ENCODE measurements around the gene ADAM8. TPM values are rescaled to one million over a fixed set of nuclear protein-coding genes. Genes with fewer than 3 reads are reported as not detected.

The ADAM8 gene
- total RNA-seq, 1 experiment from 2014 or later, result 3.7 TPM

- H3K4me1 ChIP-seq (ENCODE audit: control insufficient read depth, insufficient read depth, low read length), result peaks cover 3% of the 10 kb centered on the region
- H3K4me3 ChIP-seq (ENCODE audit: low read depth in 2 of 2, low read length in 2 of 2), result no peak overlapping the region
- no peak for DNase-seq (ENCODE audit: low read depth, low spot score)
- H3K27ac ChIP-seq (ENCODE audit: low read length), result no peak overlapping the region
- TF ChIP-seq POLR2AphosphoS5 (IDR thresholded peaks at IDR 0.05; ENCODE audit: low read depth, low read length) (no peak), TCF7L2 (IDR thresholded peaks at IDR 0.05; ENCODE audit: low read depth, low read length) (no peak), SIN3A (IDR thresholded peaks at IDR 0.05; ENCODE audit: borderline replicate concordance, insufficient read depth, low read depth, low read length) (no peak)
- TF ChIP-seq, protein P1, sequence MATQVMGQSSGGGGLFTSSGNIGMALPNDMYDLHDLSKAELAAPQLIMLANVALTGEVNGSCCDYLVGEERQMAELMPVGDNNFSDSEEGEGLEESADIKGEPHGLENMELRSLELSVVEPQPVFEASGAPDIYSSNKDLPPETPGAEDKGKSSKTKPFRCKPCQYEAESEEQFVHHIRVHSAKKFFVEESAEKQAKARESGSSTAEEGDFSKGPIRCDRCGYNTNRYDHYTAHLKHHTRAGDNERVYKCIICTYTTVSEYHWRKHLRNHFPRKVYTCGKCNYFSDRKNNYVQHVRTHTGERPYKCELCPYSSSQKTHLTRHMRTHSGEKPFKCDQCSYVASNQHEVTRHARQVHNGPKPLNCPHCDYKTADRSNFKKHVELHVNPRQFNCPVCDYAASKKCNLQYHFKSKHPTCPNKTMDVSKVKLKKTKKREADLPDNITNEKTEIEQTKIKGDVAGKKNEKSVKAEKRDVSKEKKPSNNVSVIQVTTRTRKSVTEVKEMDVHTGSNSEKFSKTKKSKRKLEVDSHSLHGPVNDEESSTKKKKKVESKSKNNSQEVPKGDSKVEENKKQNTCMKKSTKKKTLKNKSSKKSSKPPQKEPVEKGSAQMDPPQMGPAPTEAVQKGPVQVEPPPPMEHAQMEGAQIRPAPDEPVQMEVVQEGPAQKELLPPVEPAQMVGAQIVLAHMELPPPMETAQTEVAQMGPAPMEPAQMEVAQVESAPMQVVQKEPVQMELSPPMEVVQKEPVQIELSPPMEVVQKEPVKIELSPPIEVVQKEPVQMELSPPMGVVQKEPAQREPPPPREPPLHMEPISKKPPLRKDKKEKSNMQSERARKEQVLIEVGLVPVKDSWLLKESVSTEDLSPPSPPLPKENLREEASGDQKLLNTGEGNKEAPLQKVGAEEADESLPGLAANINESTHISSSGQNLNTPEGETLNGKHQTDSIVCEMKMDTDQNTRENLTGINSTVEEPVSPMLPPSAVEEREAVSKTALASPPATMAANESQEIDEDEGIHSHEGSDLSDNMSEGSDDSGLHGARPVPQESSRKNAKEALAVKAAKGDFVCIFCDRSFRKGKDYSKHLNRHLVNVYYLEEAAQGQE (IDR thresholded peaks at IDR 0.05; ENCODE audit: insufficient read depth in 1 of 2, low read depth in 2 of 2, low read length in 1 of 2), result no peak
- TF ChIP-seq, protein P2, sequence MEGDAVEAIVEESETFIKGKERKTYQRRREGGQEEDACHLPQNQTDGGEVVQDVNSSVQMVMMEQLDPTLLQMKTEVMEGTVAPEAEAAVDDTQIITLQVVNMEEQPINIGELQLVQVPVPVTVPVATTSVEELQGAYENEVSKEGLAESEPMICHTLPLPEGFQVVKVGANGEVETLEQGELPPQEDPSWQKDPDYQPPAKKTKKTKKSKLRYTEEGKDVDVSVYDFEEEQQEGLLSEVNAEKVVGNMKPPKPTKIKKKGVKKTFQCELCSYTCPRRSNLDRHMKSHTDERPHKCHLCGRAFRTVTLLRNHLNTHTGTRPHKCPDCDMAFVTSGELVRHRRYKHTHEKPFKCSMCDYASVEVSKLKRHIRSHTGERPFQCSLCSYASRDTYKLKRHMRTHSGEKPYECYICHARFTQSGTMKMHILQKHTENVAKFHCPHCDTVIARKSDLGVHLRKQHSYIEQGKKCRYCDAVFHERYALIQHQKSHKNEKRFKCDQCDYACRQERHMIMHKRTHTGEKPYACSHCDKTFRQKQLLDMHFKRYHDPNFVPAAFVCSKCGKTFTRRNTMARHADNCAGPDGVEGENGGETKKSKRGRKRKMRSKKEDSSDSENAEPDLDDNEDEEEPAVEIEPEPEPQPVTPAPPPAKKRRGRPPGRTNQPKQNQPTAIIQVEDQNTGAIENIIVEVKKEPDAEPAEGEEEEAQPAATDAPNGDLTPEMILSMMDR (IDR thresholded peaks at IDR 0.05), result no peak
- ChIA-PET CTCF (no interaction called here), POLR2A (interaction anchor here (0.6 kb wide), 1 partner anchor 19 kb away, joined by 7 read pairs; no protein-coding TSS in a partner anchor)
- intact Hi-C loops (cut with micrococcal nuclease; ENCODE audit: unreplicated experiment), result no loop called here
- no peaks in the 10 kb centered on the region for H3K9me3 ChIP-seq (ENCODE audit: control insufficient read depth, insufficient read depth, low read depth, low read length)
- H3K36me3 ChIP-seq (ENCODE audit: control insufficient read depth, insufficient read depth, low read length), result no peaks in the 10 kb centered on the region
- no peaks in the 10 kb centered on the region for H3K27me3 ChIP-seq (ENCODE audit: control insufficient read depth, insufficient read depth, low read length)
- in situ Hi-C loops (cut with HindIII; ENCODE audit: low pct_unique_long_range_greater_than_20kb, low sequenced_read_pairs), result no loop called here
- no TSS peak for BruUV-seq (replicated peaks)
- ATAC-seq, result peak; percentile 18; the same call in 1 of the 2 replicates
These were observed 24.5 kb downstream of the ADAM8 start for GRCh38 chr10:133252223-133252552.

DNA sequence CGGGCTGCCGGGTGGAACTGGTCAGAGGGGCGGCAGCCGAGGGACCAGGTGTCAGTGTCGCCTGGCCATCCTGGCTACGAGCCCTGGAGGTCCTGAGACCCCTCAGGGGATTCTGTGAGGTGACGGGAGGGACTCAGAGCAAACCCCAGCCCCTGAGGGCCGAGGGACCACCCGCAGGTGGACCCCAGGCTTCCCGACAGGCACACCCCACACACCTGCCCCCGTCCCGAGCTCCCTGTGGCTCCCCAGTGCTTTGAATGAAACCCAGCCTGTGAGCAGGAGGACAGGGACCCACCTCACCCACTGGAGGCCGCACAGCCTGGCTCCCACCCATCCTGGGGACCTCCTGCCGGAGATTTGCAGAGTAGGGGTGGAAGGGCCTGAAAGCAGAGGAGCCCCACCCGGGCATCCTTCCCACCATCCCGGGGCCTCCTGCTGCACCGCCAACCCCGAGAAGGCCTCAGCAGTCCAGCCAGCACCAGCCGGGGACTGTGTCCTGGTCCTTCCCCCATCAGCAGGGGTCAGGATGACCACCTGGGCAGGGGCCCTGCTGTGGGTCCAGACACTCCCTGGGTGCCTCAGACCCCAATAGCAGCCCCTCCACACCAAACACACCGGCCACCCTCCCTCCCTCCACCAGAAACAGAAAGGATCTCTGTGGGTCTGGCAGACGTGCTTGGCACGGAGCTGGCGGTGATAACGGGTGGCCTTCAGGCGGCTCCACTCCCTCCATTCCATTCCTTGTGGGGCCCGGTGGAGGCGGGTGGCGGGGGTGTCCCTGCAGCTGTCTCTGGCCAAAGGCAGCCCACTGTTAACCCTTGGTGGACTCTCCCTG lies 25.1 kb downstream of the ADAM8 start:
- no peak overlapping the region for H3K27ac ChIP-seq (ENCODE audit: low read length)
- H3K36me3 ChIP-seq (ENCODE audit: control insufficient read depth, insufficient read depth, low read length), result no peaks in the 10 kb centered on the region
- intact Hi-C loops (cut with micrococcal nuclease; ENCODE audit: unreplicated experiment) (no loop called here), in situ Hi-C loops (cut with HindIII; ENCODE audit: low pct_unique_long_range_greater_than_20kb, low sequenced_read_pairs) (no loop called here)
- ChIA-PET CTCF (no interaction called here), POLR2A (interaction anchor here (0.6 kb wide), 2 partner anchors 13 to 19 kb away, joined by 7 to 9 read pairs; no protein-coding TSS in a partner anchor)
- DNase-seq (ENCODE audit: low read depth, low spot score) (no peak), ATAC-seq (peak; percentile 19; the same call in 1 of the 2 replicates)
- H3K4me1 ChIP-seq (ENCODE audit: control insufficient read depth, insufficient read depth, low read length), result no peaks in the 10 kb centered on the region
- H3K4me3 ChIP-seq (ENCODE audit: low read depth in 2 of 2, low read length in 2 of 2), result no peak overlapping the region
- H3K27me3 ChIP-seq (ENCODE audit: control insufficient read depth, insufficient read depth, low read length), result no peaks in the 10 kb centered on the region
- H3K9me3 ChIP-seq (ENCODE audit: control insufficient read depth, insufficient read depth, low read depth, low read length), result no peaks in the 10 kb centered on the region
- TF ChIP-seq SIN3A (IDR thresholded peaks at IDR 0.05; ENCODE audit: borderline replicate concordance, insufficient read depth, low read depth, low read length), result no peak
- TF ChIP-seq POLR2AphosphoS5 (IDR thresholded peaks at IDR 0.05; ENCODE audit: low read depth, low read length), result no peak
- TF ChIP-seq, protein P2 (IDR thresholded peaks at IDR 0.05), result no peak
- TF ChIP-seq TCF7L2 (IDR thresholded peaks at IDR 0.05; ENCODE audit: low read depth, low read length), result no peak
- TF ChIP-seq, protein P1 (IDR thresholded peaks at IDR 0.05; ENCODE audit: insufficient read depth in 1 of 2, low read depth in 2 of 2, low read length in 1 of 2), result no peak
- no TSS peak for BruUV-seq (replicated peaks)
